IMR-90 (cell line): ENCODE measurements around the gene NTN4.

ENCODE experiments used
- BHLHE40 ChIP-seq: fragments of 150-350 bp; IDR thresholded peaks from 2 replicates; pipeline ENCODE4 v1.6.1; 2016; ENCODE audit warnings: mild to moderate bottlenecking, low read depth, low read length
- CEBPB ChIP-seq: IDR thresholded peaks from 2 replicates; pipeline ENCODE4 v1.6.1; 2012; ENCODE audit warnings: low read depth, low read length, improper control_type of control experiment
- CHD1 ChIP-seq: IDR thresholded peaks from 2 replicates; pipeline ENCODE4 v1.6.1; 2012; ENCODE audit warnings: low read depth, low read length, improper control_type of control experiment
- FOS ChIP-seq: fragments of 150-350 bp; IDR thresholded peaks from 2 replicates; pipeline ENCODE4 v1.6.1; 2016; ENCODE audit warnings: low read depth, low read length
- MAFK ChIP-seq: IDR thresholded peaks from 2 replicates; pipeline ENCODE4 v1.6.1; 2012; ENCODE audit warnings: low read depth, low read length, improper control_type of control experiment
- MXI1 ChIP-seq: IDR thresholded peaks from 2 replicates; pipeline ENCODE4 v1.6.1; 2012; ENCODE audit warnings: low read depth, mild to moderate bottlenecking, low read length, moderate library complexity, borderline replicate concordance
- NFE2L2 ChIP-seq: fragments of 150-350 bp; IDR thresholded peaks from 2 replicates; pipeline ENCODE4 v1.6.1; 2016; ENCODE audit warnings: low read depth, mild to moderate bottlenecking, low read length
- POLR2A ChIP-seq: IDR thresholded peaks from 2 replicates; pipeline ENCODE4 v1.6.1; 2012; ENCODE audit warnings: mild to moderate bottlenecking, low read depth, low read length
- RAD21 ChIP-seq: IDR thresholded peaks from 2 replicates; pipeline ENCODE4 v1.6.1; 2012; ENCODE audit warnings: low read length, improper control_type of control experiment
- RCOR1 ChIP-seq: IDR thresholded peaks from 2 replicates; pipeline ENCODE4 v1.6.1; 2012; ENCODE audit warnings: mild to moderate bottlenecking, low read length, improper control_type of control experiment; ENCODE audit not compliant: insufficient replicate concordance
- RFX5 ChIP-seq: IDR thresholded peaks from 2 replicates; pipeline ENCODE4 v1.8.0; 2012; ENCODE audit warnings: low read depth, mild to moderate bottlenecking, low read length, moderate library complexity
- SMC3 ChIP-seq: fragments of 150-350 bp; IDR thresholded peaks from 2 replicates; pipeline ENCODE4 v1.6.1; 2016; ENCODE audit warnings: low read depth, mild to moderate bottlenecking, antibody characterized with exemption, low read length, moderate library complexity
- USF2 ChIP-seq: fragments of 150-350 bp; IDR thresholded peaks from 2 replicates; pipeline ENCODE4 v1.6.1; 2017; ENCODE audit warnings: mild to moderate bottlenecking, antibody characterized with exemption, low read length, low read depth
- TF ChIP-seq, protein P1 (sequence below): conservative IDR thresholded peaks from 2 replicates; pipeline ENCODE4 v1.5.1; 2012; ENCODE audit warnings: mild to moderate bottlenecking, low read depth, low read length, improper control_type of control experiment

- no peak for TF ChIP-seq CEBPB
- TF ChIP-seq, protein P1, sequence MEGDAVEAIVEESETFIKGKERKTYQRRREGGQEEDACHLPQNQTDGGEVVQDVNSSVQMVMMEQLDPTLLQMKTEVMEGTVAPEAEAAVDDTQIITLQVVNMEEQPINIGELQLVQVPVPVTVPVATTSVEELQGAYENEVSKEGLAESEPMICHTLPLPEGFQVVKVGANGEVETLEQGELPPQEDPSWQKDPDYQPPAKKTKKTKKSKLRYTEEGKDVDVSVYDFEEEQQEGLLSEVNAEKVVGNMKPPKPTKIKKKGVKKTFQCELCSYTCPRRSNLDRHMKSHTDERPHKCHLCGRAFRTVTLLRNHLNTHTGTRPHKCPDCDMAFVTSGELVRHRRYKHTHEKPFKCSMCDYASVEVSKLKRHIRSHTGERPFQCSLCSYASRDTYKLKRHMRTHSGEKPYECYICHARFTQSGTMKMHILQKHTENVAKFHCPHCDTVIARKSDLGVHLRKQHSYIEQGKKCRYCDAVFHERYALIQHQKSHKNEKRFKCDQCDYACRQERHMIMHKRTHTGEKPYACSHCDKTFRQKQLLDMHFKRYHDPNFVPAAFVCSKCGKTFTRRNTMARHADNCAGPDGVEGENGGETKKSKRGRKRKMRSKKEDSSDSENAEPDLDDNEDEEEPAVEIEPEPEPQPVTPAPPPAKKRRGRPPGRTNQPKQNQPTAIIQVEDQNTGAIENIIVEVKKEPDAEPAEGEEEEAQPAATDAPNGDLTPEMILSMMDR = no peak
- no peak for TF ChIP-seq SMC3
- 0 out of 2 replicates have a peak, but pooled peaks have one; percentile 50 for TF ChIP-seq POLR2A
- TF ChIP-seq RCOR1 = no peak
- no peak for TF ChIP-seq USF2
- no peak for TF ChIP-seq RAD21
- TF ChIP-seq RFX5 = no peak
- no peak for TF ChIP-seq CHD1
- TF ChIP-seq MXI1 = no peak
- TF ChIP-seq NFE2L2 = no peak
- TF ChIP-seq BHLHE40 = no peak
- no peak for TF ChIP-seq FOS
- no peak for TF ChIP-seq MAFK
Measured at GRCh38 chr12:95787274-95787818, 3.2 kb downstream of the NTN4 start.
